HG02970 (cell line): ENCODE measurements around the gene KPNA5.

Source experiments
- ATAC-seq: cut with Tn5 transposase; IDR thresholded peaks from one replicate; pipeline ENCODE4 v1.9.1; 2021; ENCODE audit warnings: mild to moderate bottlenecking, moderate library complexity, moderate number of reproducible peaks; ENCODE audit not compliant: unreplicated experiment, low FRiP score

The KPNA5 gene

GRCh38 chr6:116773886-116774285 lies 92.9 kb downstream of the KPNA5 start:
- no peak for ATAC-seq

DNA sequence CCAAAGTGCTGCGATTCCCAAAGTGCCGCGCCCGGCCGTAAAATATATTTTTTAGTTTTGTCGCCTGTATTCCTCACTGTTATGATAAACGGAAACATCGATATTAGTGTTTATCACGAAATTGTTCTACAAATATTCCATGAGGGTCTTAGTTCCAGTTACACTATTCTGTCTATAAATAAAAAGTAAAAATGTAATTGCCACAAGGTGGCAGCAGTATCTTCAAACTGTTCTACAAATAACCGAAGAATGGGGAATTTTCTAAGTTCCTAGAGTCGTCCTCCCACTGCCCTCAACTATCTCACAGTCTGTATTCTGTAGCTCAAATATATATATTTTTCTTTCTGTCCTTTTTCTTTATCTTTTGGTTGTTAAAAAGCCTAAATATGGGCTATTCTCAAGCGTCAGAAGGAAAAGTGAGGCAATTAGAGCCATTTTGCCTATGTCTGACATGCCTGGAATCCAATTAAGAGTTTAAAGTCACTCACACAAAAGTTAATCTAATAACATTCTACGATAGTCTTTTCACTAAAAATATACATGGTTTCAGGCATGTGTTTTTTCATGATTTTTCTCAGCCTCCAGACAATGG lies 98.7 kb downstream of the KPNA5 start:
- ATAC-seq: no peak

DNA sequence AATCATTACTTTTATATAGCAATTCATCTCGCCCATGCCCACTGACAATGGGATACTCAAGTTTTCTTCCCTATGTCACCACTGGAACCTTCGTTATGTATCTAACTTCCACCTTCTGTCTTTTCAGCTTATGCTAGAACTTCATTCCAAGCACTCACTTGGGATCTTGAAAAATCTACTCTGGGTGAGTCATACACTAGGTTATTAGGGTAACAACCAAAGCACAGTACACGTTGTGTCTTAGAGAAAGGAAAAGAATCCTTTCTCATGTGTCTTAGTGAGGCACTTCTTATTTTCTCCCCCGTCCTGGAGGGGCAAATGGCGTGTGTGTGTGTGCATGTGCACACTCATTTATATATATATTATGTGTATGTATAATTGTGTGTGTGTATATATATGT lies 102.8 kb downstream of the KPNA5 start:
- no peak for ATAC-seq
